Esophagus squamous epithelium (tissue), 4 donors: ENCODE data around the gene ANO6.

Source experiments
- POLR2A ChIP-seq, 4 donors: fragments of 450-650 bp; IDR thresholded peaks; one replicate each; pipeline ENCODE4 v1.6.1; 2017; ENCODE audit warnings: antibody characterized with exemption in 4 of 4, mild to moderate bottlenecking in 4 of 4, moderate library complexity in 3 of 4
- TF ChIP-seq, protein P1 (sequence below), 6 experiments: fragments of 450-650 bp in 4 of 6; fragments of 200-600 bp in 2 of 6; sonication (generic) in 2 of 6; IDR thresholded peaks; one replicate each; pipeline ENCODE4 v1.5.1; 2016 to 2019; ENCODE audit warnings: antibody characterized with exemption in 6 of 6, mild to moderate bottlenecking in 4 of 6, moderate library complexity in 4 of 6

DNA sequence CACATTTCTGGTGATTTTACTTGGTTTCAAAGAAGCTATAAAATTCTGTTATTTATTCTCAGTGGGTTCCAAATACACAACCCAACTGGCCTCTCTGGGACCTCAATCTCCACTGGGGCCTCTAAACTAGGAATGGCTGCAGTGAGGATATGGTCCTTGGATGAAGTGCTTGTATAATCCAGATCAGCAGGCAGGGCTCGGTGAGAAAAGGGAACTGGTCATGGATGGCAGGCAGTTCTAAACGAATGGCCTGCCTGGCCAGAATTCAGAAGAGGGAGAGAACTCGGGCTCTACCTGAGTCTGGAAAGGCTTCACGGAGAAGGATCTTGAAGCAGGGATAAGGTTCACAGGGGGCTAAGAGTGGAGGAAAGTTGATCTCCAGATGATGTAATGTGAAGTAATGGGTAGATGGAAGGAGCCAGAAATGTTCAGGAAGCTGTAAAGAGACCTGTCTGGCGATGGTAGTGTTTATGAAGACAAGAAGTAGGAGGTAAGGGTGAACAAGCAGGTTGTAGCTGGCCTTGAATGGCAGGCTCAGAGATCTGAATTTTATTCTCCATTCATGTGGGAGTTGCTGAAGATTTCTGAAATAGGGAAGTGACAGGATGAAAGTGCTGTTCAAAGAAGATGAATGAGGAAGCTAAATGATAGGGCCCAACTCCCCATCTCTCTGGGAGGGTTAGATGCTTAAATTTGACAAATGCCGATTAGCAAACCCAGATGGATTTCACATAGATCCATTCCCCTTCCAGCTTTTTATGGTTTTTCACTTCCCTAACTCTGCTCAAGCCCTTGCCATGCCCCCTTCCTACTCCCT is 31.5 kb upstream of the ANO6 start:
- TF ChIP-seq, protein P1, sequence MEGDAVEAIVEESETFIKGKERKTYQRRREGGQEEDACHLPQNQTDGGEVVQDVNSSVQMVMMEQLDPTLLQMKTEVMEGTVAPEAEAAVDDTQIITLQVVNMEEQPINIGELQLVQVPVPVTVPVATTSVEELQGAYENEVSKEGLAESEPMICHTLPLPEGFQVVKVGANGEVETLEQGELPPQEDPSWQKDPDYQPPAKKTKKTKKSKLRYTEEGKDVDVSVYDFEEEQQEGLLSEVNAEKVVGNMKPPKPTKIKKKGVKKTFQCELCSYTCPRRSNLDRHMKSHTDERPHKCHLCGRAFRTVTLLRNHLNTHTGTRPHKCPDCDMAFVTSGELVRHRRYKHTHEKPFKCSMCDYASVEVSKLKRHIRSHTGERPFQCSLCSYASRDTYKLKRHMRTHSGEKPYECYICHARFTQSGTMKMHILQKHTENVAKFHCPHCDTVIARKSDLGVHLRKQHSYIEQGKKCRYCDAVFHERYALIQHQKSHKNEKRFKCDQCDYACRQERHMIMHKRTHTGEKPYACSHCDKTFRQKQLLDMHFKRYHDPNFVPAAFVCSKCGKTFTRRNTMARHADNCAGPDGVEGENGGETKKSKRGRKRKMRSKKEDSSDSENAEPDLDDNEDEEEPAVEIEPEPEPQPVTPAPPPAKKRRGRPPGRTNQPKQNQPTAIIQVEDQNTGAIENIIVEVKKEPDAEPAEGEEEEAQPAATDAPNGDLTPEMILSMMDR (IDR thresholded peaks at IDR 0.05): no peak
- TF ChIP-seq POLR2A (IDR thresholded peaks at IDR 0.05): no peak
